NOMO-1 treated with dmso at 0.1 percent for 144 hours (cell line): ENCODE data around the gene LDB3.

Experiments
- DNase-seq: peaks from one replicate; lab custom pipeline; 2025; ENCODE audit not compliant: unreplicated experiment; lab: John Stamatoyannopoulos, UW

Gene LDB3

GRCh38 chr10:86757113-86757972 is 89.0 kb downstream of the LDB3 start:
- DNase-seq = no peak

GRCh38 chr10:86758189-86759072 is 90.1 kb downstream of the LDB3 start:
- DNase-seq = no peak

DNA sequence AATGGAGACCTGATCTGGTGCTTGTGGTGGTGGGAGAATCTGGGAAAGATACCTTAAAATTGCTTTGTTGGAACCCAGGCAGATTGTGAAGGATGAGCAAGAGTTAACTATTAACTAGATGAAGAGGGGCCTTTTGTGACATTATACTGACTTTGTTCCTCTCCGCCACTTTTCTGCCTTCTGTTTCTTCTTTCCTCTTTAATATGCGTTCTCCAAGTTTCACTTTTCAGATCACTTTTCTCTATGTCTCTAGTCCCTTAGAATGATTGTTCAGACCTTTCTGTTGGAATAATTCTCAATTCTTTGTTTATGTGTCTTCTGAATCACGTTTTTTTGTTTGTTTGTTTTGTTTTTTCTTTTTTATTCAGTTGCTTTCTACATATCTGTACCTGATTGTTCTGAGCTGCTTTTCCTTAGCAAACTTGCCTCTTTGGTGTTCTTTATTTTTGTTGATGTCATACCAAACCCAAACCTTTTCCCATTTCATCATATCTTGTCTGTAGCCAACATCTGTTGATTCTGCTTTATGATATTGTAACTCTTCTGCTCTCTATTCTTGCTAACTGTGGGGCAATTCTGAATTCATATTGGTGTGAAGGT is 90.9 kb downstream of the LDB3 start:
- DNase-seq = peak; percentile 19

GRCh38 chr10:86763404-86763803 is 95.1 kb downstream of the LDB3 start:
- DNase-seq = no peak

DNA sequence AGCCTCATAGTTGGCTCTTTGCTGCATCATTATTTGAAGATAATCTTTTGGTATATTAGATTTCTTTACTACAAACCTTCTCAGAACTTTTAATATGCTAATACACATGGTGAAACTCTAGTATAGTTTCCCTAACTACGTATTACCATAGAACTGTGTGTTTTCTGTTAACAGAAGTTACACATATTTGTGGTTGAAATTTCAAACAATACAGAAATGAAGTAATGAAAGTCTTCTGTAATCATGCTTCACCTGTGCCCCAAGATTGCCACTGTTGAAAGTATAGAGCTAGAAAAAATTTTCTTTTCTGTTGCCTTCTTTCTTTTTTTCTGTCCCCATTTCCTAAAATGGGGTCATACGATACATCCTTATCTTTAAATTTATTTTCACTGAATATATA is 97.2 kb downstream of the LDB3 start:
- DNase-seq = no peak

- no peak for DNase-seq
Measured at GRCh38 chr10:86768412-86769062, 100.2 kb downstream of the LDB3 start.

- DNase-seq = no peak
Measured at GRCh38 chr10:86769991-86770390, 101.7 kb downstream of the LDB3 start.

GRCh38 chr10:86770412-86770960 is 102.2 kb downstream of the LDB3 start:
- DNase-seq = no peak

- no peak for DNase-seq
Measured at GRCh38 chr10:86773498-86773897, 105.2 kb downstream of the LDB3 start.

DNA sequence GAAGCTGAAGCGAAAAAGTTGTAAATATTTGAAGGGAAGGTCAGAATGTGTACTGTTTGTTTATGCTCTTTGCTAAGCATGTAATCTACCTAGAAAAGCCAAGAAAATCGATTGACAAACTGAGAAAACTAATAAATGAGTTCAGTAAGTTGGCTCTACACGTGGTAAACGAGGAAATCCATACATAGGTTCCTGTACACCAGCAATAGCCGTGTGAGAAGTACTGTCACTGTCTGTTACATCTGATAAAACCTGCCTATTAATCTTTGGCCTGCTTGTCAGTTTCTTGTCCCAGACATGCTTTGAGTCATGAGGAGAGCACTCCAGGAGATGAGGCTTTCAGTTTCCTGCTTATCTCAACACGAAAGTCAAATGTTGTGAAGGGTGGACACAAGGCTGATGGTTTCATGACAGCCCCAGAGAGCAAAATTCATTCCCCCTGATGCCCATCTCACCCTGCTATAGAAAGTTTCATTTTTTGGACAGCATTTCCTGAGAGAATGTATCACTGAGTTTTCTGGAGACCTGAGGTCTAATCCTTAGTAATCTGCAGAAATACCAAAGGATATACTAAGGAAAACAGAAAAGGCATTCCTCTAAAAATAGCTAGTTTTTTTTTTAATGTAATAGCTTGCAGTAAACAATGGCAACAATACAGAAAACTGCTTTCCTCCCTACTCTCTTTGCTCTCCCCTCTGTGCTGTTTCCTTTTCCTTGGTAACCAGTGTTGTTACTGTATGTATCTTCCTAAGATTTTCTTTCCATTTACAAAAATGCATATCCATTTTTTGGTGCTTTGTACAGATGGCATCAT is 107.0 kb downstream of the LDB3 start:
- no peak for DNase-seq

- DNase-seq = no peak
Measured at GRCh38 chr10:86775870-86776180, 107.5 kb downstream of the LDB3 start.

DNA sequence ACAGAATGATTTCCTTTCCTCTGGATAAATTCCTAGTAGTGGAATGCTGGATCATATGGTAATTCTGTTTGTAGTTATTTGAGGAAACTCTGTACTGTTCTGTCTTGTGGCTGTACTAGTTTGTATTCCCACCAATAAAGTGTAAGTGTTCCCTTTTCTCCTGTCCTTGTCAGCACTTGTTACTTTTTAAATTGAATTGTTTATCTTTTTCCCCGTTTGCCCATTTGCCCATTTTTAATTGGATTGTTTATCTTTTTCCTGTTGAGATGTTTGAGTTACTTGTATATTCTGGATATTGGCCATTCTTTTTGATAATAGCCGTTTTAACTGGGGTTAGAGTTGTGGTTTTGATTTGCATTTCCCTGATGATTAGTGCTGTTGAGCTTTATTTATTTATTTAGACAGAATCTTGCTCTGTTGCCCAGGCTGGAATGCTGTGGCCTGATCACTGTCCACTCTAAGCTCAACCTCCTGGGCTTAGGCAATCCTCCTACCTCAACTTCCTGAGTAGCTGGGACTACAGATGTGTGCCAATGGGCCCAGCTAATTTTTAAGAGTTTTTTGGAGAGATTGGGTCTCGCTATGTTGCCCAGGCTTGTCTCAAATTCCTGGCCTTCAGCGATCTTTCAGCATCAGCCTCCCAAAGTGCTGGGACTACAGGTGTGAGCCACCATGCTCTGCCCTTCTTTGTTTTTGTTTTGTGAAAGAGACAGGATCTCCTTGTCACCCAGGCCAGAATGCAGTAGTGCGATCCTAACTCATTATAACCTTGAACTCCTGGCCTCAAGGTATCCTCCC is 111.1 kb downstream of the LDB3 start:
- DNase-seq = no peak

DNA sequence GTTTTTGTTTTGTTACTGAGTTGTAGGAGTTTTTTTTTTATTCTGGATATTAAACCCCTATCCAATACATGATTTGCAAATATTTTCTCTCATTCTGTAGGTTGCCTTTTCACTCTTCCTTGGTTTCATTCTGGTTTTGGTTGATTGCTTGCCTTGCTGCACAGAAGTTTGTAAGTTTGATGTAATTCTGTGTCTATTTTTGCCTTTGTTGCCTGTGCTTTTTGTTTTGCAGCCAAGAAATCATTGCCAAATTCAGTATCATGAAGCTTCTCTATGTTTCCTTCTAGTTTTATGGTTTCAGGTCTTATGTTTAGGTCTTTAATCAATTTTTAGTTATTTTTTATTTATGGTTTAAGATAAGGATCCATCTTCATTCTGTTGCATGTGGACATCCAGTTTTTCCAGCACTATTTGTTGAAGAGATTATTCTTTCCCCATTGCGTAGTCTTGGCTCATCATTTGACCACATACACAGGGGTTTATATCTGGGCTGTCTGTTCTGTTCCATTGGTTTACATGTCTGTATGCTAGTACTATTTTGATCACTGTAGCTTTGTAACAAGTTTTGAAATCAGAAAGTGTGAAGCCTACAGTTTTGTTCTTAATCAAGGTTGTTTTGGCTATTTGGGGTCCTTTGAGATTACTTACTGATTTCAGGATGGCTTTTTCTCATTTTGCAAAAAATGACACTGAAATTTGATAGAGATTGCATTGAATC is 114.5 kb downstream of the LDB3 start:
- DNase-seq = no peak

DNA sequence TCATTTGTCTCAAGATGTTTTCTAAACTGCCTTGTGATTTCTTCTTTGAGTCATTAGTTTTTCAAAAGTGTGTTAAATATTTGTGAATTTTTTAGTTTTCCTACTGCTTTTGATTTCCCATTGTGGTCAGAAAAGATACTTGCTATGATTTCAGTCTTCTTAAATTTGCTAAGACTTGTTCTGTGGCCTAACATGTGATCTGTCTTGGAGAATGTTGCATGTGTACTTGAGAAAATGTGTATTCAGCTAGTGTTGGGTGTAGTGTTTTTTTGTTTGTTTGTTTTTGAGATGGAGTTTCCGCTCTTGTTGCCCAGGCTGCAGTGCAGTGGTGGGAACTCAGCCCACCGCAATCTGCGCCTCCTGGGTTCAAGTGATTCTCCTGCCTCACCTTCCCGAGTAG is 116.7 kb downstream of the LDB3 start:
- no peak for DNase-seq
